GM19193 (cell line): ENCODE measurements around the gene IBSP.

ENCODE experiments used
- POLR2A ChIP-seq: IDR thresholded peaks from 4 replicates; pipeline ENCODE4 v1.6.1; 2011; ENCODE audit not compliant: insufficient read depth, insufficient read length; ENCODE audit errors: extremely low read depth

Gene IBSP

DNA sequence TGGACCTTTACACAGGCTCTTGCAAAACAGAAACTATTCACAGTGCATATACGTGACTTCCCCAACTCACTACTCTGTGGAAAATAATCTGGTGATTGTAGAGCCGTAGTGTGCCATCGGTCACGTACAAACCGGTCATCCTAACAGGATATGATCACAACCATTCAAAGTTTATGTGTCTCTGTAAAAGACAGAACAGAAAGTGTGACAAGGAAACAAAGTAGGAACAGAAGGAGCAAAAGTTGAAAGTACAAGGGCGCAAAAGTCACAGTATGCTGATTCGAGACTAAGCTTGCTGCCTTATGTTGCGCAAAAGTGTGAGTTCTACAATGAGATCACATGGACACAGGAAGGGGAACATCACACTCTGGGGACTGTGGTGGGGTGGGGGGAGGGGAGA lies 52.0 kb downstream of the IBSP start:
- no peak for TF ChIP-seq POLR2A

DNA sequence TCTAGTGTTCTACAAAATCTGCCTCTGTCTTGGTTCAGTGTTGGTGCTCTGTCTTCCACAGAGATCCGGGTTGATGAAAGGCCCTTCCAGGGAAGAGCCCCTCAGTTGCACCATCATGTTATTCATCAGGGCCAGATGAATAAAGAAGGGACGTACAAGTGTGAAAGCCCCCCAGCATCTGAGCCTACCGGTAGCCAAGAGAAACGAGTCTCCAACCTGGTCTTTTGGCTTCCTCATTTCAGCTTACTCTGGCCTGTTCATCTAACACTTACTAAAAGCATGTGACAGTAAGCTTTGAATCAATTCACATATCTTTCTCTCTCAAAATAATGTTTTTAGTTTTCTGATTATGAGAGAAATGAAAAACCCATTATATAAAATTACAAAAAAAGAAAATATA lies 52.6 kb downstream of the IBSP start:
- TF ChIP-seq POLR2A, result no peak

DNA sequence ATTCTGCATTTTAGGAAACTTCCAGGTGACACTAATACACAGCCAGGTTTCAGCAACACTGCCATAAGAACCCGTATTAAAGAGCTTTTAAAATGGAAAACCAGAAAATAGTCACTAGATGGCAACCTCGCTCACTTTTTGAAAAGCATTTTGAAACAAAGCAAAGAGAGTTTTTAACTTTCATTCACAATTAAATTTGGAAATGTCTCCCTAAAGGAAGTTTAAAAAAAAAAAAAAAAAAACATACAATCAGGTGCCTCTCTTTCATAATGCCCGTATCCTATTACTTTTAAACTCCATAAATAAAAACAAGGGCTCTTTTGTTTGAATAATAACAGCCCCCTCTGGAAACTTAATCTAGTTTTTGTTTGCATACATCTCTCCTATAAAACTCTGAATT lies 53.8 kb downstream of the IBSP start:
- no peak for TF ChIP-seq POLR2A

DNA sequence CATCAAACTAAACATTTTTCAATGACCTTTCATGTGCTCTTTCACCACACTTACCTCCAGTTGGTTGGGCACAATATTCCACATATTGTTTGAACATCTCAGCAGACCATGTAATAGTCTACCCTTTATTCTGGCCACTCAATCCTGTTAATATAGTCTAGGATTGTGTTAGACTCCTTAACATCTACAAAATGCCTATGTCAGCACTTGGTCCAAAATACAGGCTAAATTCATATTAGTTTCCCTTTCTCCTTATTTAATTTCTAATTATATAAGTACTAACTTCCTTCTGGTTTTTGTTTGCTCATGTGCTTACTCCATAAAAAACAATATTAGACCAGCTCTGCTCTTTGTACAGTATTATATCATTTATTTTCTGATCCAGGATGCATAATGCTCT lies 54.5 kb downstream of the IBSP start:
- TF ChIP-seq POLR2A, result no peak

DNA sequence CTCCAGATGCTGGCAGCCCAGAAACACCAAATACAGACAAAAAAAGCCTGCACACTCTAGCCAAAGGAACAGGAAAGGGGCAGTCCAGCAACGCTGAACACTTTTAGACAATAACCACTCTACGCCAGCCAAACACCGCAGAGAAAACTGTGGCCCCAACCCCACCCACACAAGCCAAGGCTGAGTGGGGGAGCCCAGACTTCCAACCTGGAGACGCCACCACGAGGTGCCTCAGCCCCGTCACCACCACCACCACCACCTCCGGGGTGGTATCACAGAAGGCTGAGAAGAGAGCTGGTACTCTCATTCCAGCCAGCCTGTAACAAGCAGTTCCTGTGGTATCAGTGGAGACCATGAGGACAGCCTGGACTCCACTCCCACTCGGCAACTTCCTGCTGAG lies 56.2 kb downstream of the IBSP start:
- no peak for TF ChIP-seq POLR2A

DNA sequence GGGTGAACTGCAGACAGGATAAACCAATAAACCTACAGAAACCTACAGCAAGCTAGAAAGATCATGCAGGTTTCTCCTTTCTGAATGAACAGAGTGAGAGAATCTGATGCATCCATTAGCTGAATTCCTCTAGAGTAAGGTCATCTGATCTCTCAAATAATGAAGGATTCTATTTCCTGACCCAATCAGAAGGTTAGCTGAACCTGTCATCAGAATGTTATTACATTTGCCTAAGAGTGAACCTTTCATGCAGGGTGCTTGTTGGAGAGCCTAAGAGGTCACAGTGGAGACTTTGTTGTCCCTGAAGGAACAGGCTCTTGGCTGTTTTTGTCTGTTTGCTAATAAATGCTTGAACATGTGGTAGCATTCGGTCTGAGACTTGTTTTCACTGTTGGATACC lies 57.5 kb downstream of the IBSP start:
- TF ChIP-seq POLR2A, result no peak

DNA sequence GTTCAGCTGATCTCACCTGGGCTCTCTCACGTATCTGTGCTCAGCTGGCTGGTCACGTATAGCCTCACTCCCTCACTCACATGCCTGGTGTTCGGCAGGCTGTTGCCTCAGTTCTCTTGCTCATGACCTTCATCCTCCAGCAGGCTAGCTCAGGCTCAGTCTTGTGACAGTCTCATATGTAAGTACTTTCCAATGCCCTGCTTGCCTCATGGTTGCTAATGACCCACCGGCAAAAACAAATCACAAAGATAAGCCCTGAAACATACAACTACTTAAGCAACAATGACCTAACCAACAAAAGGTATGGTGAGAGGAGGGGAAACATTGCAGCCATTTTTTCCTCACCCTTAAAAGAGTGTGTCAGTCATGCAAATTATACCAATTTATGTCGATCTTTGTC lies 58.4 kb downstream of the IBSP start:
- no peak for TF ChIP-seq POLR2A
